ENCODE data around the gene CPNE1.

DNA sequence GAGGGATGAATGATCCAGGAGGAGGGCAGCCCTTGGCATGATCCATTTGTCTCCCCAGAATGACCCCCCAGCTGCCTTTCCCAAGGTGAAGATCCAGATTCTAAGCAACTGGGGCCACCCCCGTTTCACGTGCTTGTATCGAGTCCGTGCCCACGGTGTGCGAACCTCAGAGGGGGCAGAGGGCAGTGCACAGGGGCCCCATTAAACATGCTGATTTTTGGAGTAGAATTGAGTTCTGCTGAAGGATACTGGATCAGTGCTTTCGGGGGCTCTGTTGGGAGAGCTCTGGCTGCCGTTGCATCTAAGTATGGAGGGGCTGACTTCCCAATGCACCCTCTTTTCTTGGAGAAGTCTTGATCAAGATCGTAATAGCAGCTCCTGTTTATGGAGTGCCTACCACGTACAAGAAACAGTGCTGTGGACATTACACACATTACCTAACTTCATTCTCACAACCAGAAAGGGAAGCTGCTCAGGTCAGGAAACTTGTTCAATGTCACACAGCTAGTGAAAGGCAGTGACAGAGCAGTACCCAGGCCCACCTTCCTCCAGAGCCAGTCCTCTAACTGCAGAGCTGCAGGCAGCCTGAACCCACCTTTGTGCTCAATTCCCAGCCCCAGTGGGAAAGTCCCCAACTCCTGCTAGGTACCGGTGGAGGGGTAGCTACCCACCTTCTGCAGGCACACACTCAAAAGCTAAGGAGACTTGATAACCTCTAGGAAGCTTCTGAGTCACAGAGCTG lies 43.7 kb downstream of the CPNE1 start:
- TF ChIP-seq, protein P1, sequence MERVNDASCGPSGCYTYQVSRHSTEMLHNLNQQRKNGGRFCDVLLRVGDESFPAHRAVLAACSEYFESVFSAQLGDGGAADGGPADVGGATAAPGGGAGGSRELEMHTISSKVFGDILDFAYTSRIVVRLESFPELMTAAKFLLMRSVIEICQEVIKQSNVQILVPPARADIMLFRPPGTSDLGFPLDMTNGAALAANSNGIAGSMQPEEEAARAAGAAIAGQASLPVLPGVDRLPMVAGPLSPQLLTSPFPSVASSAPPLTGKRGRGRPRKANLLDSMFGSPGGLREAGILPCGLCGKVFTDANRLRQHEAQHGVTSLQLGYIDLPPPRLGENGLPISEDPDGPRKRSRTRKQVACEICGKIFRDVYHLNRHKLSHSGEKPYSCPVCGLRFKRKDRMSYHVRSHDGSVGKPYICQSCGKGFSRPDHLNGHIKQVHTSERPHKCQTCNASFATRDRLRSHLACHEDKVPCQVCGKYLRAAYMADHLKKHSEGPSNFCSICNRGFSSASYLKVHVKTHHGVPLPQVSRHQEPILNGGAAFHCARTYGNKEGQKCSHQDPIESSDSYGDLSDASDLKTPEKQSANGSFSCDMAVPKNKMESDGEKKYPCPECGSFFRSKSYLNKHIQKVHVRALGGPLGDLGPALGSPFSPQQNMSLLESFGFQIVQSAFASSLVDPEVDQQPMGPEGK (CRISPR knock-in tag; IDR thresholded peaks at IDR 0.05; ENCODE audit: borderline replicate concordance): no peak
- TF ChIP-seq OSR1 (CRISPR knock-in tag; IDR thresholded peaks at IDR 0.05) (no peak), TOX (CRISPR knock-in tag; IDR thresholded peaks at IDR 0.05; ENCODE audit: borderline replicate concordance) (no peak), ESRRG (CRISPR knock-in tag; IDR thresholded peaks at IDR 0.05) (no peak), PPARA (CRISPR knock-in tag; IDR thresholded peaks at IDR 0.05; ENCODE audit: borderline replicate concordance) (no peak), ZC3H10 (CRISPR knock-in tag; IDR thresholded peaks at IDR 0.05) (no peak), SNAI2 (CRISPR knock-in tag; IDR thresholded peaks at IDR 0.05) (no peak), CREB5 (CRISPR knock-in tag; IDR thresholded peaks at IDR 0.05; ENCODE audit: low read depth) (no peak), ARNTL (CRISPR knock-in tag; IDR thresholded peaks at IDR 0.05; ENCODE audit: borderline replicate concordance, low read depth) (no peak), CSDC2 (CRISPR knock-in tag; IDR thresholded peaks at IDR 0.05) (no peak)
- TF ChIP-seq, protein P2, sequence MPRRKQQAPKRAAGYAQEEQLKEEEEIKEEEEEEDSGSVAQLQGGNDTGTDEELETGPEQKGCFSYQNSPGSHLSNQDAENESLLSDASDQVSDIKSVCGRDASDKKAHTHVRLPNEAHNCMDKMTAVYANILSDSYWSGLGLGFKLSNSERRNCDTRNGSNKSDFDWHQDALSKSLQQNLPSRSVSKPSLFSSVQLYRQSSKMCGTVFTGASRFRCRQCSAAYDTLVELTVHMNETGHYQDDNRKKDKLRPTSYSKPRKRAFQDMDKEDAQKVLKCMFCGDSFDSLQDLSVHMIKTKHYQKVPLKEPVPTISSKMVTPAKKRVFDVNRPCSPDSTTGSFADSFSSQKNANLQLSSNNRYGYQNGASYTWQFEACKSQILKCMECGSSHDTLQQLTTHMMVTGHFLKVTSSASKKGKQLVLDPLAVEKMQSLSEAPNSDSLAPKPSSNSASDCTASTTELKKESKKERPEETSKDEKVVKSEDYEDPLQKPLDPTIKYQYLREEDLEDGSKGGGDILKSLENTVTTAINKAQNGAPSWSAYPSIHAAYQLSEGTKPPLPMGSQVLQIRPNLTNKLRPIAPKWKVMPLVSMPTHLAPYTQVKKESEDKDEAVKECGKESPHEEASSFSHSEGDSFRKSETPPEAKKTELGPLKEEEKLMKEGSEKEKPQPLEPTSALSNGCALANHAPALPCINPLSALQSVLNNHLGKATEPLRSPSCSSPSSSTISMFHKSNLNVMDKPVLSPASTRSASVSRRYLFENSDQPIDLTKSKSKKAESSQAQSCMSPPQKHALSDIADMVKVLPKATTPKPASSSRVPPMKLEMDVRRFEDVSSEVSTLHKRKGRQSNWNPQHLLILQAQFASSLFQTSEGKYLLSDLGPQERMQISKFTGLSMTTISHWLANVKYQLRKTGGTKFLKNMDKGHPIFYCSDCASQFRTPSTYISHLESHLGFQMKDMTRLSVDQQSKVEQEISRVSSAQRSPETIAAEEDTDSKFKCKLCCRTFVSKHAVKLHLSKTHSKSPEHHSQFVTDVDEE (CRISPR knock-in tag; IDR thresholded peaks at IDR 0.05): no peak

Measured in SK-N-SH treated with all-trans-retinoic acid at 6 μM for 48 hours (cell line).